GM12801 (cell line): ENCODE measurements around the gene FAM83G.

Experiments
- TF ChIP-seq, protein P1 (sequence below): IDR thresholded peaks from one replicate; pipeline ENCODE4 v1.5.1; 2011; ENCODE audit warnings: control low read depth; ENCODE audit not compliant: insufficient read length; ENCODE audit errors: extremely low read depth

FAM83G gene

DNA sequence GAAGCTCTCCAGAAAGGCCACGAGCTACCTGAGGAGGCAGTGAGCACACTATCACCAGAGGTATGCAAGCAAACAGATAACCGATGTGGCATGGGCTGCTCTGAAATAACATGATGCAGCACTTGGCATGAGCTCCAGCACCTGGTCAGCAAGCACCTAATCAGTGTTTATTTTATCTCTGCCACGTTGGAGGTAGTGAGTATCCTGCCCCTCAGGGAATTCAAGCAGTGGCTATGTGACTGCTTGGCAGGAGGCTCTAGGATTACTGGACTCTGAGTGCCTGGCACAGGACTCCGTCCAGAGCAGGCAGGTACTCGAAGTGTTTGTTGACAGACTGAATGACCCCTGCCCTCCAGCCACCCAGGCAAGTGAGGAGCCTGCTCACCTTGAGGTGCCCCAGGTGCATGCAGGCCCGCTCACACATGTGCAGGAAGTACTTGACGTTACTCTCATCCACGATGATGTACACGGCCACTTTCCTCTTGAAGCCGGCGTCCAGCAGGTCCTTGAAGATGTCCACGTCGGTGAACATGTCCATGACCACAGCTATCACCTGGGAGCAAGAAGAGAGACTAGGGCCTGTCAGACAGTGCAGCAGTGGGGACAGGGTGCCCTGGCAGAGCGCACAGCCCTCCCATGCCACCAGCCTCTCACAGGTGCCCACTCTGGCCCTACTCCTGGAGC, 16.6 kb downstream of the FAM83G start:
- TF ChIP-seq, protein P1, sequence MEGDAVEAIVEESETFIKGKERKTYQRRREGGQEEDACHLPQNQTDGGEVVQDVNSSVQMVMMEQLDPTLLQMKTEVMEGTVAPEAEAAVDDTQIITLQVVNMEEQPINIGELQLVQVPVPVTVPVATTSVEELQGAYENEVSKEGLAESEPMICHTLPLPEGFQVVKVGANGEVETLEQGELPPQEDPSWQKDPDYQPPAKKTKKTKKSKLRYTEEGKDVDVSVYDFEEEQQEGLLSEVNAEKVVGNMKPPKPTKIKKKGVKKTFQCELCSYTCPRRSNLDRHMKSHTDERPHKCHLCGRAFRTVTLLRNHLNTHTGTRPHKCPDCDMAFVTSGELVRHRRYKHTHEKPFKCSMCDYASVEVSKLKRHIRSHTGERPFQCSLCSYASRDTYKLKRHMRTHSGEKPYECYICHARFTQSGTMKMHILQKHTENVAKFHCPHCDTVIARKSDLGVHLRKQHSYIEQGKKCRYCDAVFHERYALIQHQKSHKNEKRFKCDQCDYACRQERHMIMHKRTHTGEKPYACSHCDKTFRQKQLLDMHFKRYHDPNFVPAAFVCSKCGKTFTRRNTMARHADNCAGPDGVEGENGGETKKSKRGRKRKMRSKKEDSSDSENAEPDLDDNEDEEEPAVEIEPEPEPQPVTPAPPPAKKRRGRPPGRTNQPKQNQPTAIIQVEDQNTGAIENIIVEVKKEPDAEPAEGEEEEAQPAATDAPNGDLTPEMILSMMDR, result no peak

DNA sequence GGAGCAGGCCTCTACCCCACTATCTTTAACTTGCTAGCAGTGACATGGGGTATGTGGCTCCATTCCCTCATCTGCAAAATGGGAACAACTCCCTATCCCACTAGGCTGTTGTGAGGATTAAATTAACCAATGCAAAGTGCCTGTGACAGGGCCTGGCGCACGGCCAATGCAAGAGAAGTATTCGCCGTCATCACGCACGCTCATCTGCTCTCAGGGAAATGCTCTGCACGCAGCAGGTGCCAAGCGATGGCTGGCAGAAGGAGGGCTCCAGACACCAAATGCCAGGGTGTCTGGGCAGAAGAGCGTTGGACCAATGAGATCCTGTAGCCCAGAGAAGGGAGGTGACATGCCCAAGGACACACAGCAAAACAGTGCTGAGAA, 17.3 kb downstream of the FAM83G start:
- TF ChIP-seq, protein P1, result no peak

DNA sequence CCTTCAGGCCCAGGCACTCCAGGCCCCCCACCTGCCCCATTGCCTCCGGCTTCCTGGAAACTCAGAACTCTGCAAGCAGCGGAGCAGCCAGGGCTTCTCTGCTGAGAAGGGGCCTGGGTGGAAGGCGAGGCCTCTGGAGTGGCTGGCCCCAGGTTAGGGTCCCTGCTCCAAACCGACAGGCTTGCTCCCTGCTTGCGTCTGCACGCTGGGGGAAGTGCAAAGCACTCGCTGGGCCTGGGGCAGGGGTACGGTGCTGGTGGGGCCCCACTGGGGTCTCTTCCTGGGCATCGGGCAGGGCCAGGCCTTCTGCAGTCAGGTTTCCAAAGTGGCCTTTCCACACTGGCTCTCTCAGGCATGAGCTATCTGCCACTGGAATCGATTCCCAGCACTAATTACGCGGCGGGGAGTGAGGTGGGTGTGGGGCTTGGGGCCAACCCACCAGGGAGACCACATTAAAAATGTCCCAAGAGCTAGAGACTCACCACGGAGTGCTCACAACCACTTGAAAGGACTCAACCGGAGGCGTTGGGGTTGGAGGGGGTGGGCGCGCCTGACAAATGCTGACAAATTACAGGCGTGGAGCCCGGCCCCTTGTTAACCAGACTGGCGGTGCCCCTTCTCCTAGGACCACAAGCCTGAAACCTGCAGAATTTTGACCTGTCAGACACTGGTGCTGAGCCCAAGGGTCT, 17.9 kb downstream of the FAM83G start:
- TF ChIP-seq, protein P1, result no peak

DNA sequence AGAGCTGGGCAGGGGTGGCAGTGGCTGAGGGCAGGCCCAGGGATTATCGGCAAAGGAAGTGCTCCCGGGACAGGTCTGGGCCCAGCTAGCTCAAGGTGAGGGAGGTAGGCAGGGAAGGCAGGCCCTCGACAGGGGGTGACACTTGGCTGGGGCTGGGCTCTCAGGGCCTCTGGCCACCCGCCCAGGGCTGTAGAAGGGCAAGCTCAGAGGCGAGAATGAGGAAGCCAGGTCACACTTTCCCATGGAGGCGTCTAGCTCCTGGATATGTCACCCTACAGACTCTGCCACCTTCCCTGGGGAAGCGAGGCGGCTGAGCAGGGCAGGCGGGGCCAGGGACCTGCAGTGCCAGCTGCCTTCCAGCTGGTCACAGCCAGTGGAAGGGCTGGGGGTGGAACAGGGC, 19.1 kb downstream of the FAM83G start:
- TF ChIP-seq, protein P1, result no peak

DNA sequence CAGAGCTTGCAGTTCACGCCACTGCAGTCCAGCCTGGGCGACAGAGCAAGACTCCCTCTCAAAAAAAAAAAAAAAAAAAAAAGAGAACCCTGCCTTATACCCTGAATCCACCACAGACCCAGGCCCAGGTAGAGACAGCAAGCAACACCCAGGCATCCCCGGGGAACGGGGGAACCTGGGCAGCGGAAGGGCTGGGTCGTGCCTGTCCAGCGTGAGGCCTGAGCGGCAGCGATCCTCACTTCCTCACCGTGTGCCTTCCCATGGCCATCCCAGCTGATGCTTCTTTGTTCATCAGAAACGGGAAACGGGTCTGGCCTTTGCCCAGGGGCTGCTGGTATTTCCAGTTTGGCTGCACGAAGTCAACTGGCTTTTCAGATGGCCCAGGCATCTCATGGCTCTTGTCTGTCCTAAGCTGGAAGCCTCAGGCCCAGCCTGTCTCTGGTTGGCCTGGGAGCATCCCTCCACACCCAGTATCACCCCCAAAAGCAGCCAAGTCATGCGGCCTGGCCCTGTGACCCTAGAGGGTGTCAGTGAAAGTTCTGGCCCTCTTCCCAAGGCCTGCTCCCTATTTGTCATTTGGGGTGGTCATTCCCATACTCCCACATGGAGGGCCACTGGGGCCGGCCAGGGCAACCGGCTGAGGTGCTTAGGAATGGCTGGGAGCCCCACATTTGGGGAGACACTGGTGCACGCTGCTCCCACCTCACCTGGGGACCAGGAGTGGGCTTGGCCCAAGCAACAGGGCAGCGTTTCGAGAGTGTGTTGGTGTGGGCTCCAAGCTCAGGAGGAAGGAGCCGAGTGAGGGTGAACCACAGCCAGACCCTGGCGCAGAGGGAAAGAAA, 20.1 kb downstream of the FAM83G start:
- TF ChIP-seq, protein P1, result no peak

DNA sequence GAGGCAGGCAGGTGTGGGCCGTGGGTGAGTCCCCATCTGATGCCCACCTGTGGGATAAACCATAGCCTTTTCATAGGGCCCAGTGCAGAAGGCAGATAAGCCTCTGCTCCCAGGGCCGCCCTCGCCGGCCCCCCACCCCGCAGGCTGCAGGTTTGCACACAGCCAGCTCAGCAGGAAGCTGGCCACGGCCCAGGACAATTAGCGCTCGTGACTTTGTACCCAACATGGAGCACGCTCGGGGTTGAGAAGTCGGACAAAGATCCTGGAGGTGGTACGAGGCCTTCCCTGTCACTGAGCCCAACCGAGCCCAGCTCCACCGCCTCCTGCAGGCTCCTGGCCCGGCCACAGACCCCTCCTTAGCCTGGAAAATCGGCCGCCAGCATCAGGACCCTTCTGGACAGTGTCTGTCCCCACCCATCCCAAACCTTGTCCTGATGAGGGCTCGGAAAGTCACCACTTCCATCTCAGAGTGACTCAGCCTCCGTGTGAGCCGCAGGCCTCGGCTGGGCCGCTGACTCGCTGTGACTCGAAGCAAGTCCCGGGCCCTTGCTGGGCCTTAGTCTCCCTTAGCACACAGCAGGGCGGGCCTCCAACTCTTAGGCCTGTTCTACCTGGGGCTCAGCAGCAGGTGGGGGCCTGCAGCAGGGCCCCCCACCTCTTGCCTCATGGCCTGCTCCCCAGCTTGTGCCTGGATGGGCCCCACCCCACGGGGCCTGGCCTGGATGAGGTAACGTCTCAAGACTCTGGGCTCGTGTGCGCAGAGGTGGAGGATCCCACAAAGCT, 22.7 kb downstream of the FAM83G start:
- TF ChIP-seq, protein P1, result no peak

DNA sequence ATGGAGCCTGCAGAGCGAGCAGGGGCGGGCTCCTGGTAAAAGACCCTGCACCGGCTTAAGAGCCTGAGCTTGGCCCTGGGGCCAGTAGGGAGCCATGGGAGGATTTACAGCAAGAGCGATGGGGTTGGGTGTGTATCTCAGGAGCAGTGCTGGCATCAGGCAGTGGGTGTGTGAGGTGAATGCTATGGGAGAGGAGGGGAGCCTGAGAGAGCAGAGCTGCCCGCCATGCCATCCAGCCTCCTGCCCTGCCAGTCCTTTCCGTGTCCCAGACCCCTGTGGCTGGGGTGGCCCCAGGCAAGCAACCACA, 23.3 kb downstream of the FAM83G start:
- TF ChIP-seq, protein P1, result no peak
